ENCODE measurements around the gene SINHCAF.

- TF ChIP-seq CTCF (IDR thresholded peaks at IDR 0.05; ENCODE audit: insufficient read depth, low read depth, low read length): no peak
- TF ChIP-seq EZH2 (IDR thresholded peaks at IDR 0.05; ENCODE audit: insufficient read depth, low read length): no peak
Observed at GRCh38 chr12:31355747-31356107, 29.8 kb upstream of the SINHCAF start.

All from astrocyte (in vitro differentiated cells and primary cell).